HEK293T (cell line): ENCODE data around the gene DNAJC15.

ENCODE experiments used
- CTCF ChIA-PET: fragments of 350-600 bp; formaldehyde crosslinking; extraction: SDS; loops from one replicate; lab custom pipeline; 2021; ENCODE audit warnings: antibody characterized with exemption, inconsistent platforms; lab: Yijun Ruan, JAX
- POLR2A ChIA-PET: fragments of 350-600 bp; formaldehyde crosslinking; extraction: SDS; loops from one replicate; lab custom pipeline; 2020; ENCODE audit warnings: antibody characterized with exemption, inconsistent platforms; lab: Yijun Ruan, JAX
- DNase-seq: peaks from one replicate; pipeline ENCODE4 v3.0.0; 2012; ENCODE audit warnings: mixed read lengths; ENCODE audit errors: extremely low spot score
- ARNT ChIP-seq: fragments of 450-650 bp; IDR thresholded peaks from 2 replicates; pipeline ENCODE4 v1.6.1; 2017; ENCODE audit warnings: mild to moderate bottlenecking
- BHLHE40 ChIP-seq: fragments of 450-650 bp; IDR thresholded peaks from 2 replicates; pipeline ENCODE4 v1.6.1; 2016; ENCODE audit warnings: mild to moderate bottlenecking, moderate library complexity, borderline replicate concordance
- CTBP1 ChIP-seq: fragments of 450-650 bp; IDR thresholded peaks from 2 replicates; pipeline ENCODE4 v1.6.1; 2016; ENCODE audit warnings: borderline replicate concordance
- ELF4 ChIP-seq: fragments of 450-650 bp; IDR thresholded peaks from 2 replicates; pipeline ENCODE4 v1.6.1; 2017; ENCODE audit warnings: antibody characterized with exemption
- FOXA1 ChIP-seq: fragments of 450-650 bp; IDR thresholded peaks from 2 replicates; pipeline ENCODE4 v1.6.1; 2016; ENCODE audit warnings: mild to moderate bottlenecking
- FOXK2 ChIP-seq: fragments of 450-650 bp; IDR thresholded peaks from 2 replicates; pipeline ENCODE4 v1.6.1; 2016; ENCODE audit warnings: mild to moderate bottlenecking
- FOXM1 ChIP-seq: fragments of 450-650 bp; IDR thresholded peaks from 2 replicates; pipeline ENCODE4 v1.6.1; 2017; ENCODE audit warnings: mild to moderate bottlenecking, borderline replicate concordance
- HDGF ChIP-seq: fragments of 450-650 bp; IDR thresholded peaks from 2 replicates; pipeline ENCODE4 v1.6.1; 2017; ENCODE audit warnings: antibody characterized with exemption, borderline replicate concordance
- L3MBTL2 ChIP-seq: fragments of 450-650 bp; conservative IDR thresholded peaks from 2 replicates; pipeline ENCODE4 v1.6.1; 2016; ENCODE audit warnings: mild to moderate bottlenecking
- LEF1 ChIP-seq: fragments of 450-650 bp; IDR thresholded peaks from 2 replicates; pipeline ENCODE4 v1.6.1; 2017; ENCODE audit warnings: mild to moderate bottlenecking, borderline replicate concordance
- NFRKB ChIP-seq: fragments of 450-650 bp; IDR thresholded peaks from 2 replicates; pipeline ENCODE4 v1.6.1; 2016; ENCODE audit warnings: mild to moderate bottlenecking, moderate library complexity
- PKNOX1 ChIP-seq: fragments of 450-650 bp; IDR thresholded peaks from 2 replicates; pipeline ENCODE4 v1.6.1; 2016
- SP1 ChIP-seq: fragments of 450-650 bp; IDR thresholded peaks from 2 replicates; pipeline ENCODE4 v1.6.1; 2017
- SUZ12 ChIP-seq: fragments of 450-650 bp; IDR thresholded peaks from 2 replicates; pipeline ENCODE4 v1.6.1; 2016; ENCODE audit warnings: mild to moderate bottlenecking
- TARDBP ChIP-seq: fragments of 450-650 bp; IDR thresholded peaks from 2 replicates; pipeline ENCODE4 v1.6.1; 2016
- ZNF384 ChIP-seq: fragments of 450-650 bp; IDR thresholded peaks from 2 replicates; pipeline ENCODE4 v1.6.1; 2016

The DNAJC15 gene

GRCh38 chr13:43150369-43151207 lies 127.2 kb downstream of the DNAJC15 start:
- DNase-seq, result no peak
- ChIA-PET POLR2A (no interaction called here), CTCF (no interaction called here)
- TF ChIP-seq FOXM1 (no peak), HDGF (no peak), FOXK2 (no peak), SP1 (no peak), PKNOX1 (no peak), ZNF384 (no peak), NFRKB (no peak), ARNT (no peak), L3MBTL2 (no peak), TARDBP (no peak), ELF4 (no peak), SUZ12 (no peak), CTBP1 (no peak), FOXA1 (no peak)

- no peak for DNase-seq
- CTCF ChIA-PET, result no interaction called here
- POLR2A ChIA-PET, result no interaction called here
- TF ChIP-seq ZNF384, result no peak
- TF ChIP-seq CTBP1, result no peak
- no peak for TF ChIP-seq LEF1
- no peak for TF ChIP-seq NFRKB
- no peak for TF ChIP-seq SUZ12
- TF ChIP-seq FOXA1, result no peak
- TF ChIP-seq BHLHE40, result no peak
- TF ChIP-seq TARDBP, result no peak
- no peak for TF ChIP-seq FOXK2
- TF ChIP-seq ARNT, result no peak
- no peak for TF ChIP-seq L3MBTL2
These were observed 130.2 kb downstream of the DNAJC15 start for GRCh38 chr13:43153436-43154090.

- TF ChIP-seq CTBP1 (no peak), BHLHE40 (no peak), ELF4 (no peak), PKNOX1 (no peak), FOXM1 (no peak), SUZ12 (no peak), TARDBP (no peak), ZNF384 (no peak), FOXK2 (no peak), SP1 (no peak), HDGF (no peak), NFRKB (no peak), FOXA1 (no peak), LEF1 (no peak)
- DNase-seq, result no peak
- CTCF ChIA-PET, result no interaction called here
- POLR2A ChIA-PET, result no interaction called here
These were observed 130.8 kb downstream of the DNAJC15 start for GRCh38 chr13:43154156-43154651.

- ChIA-PET POLR2A (no interaction called here), CTCF (no interaction called here)
- no peak for TF ChIP-seq ZNF384
- TF ChIP-seq BHLHE40, result no peak
- TF ChIP-seq FOXA1, result no peak
- TF ChIP-seq NFRKB, result no peak
- no peak for DNase-seq
These were observed 131.5 kb downstream of the DNAJC15 start for GRCh38 chr13:43154839-43155238.

- TF ChIP-seq FOXK2 (no peak), CTBP1 (no peak), SUZ12 (no peak), FOXA1 (no peak), FOXM1 (no peak), LEF1 (no peak), TARDBP (no peak)
- DNase-seq, result no peak
- ChIA-PET CTCF (no interaction called here), POLR2A (no interaction called here)
These were observed 133.5 kb downstream of the DNAJC15 start for GRCh38 chr13:43156916-43157315.

- POLR2A ChIA-PET, result no interaction called here
- TF ChIP-seq BHLHE40, result no peak
- no peak for TF ChIP-seq PKNOX1
- no peak for TF ChIP-seq CTBP1
- TF ChIP-seq SUZ12, result no peak
- no peak for TF ChIP-seq ELF4
- no peak for TF ChIP-seq ZNF384
- no peak for TF ChIP-seq FOXM1
- no peak for TF ChIP-seq NFRKB
- TF ChIP-seq HDGF, result no peak
- TF ChIP-seq SP1, result no peak
- no peak for TF ChIP-seq TARDBP
- TF ChIP-seq LEF1, result no peak
- no peak for TF ChIP-seq L3MBTL2
- TF ChIP-seq FOXA1, result no peak
- no peak for TF ChIP-seq FOXK2
- no peak for TF ChIP-seq ARNT
- CTCF ChIA-PET, result no interaction called here
- DNase-seq, result no peak
These were observed 134.4 kb downstream of the DNAJC15 start for GRCh38 chr13:43157796-43158195.
